ENCODE measurements around the gene BMPER. TPM values are rescaled to one million over a fixed set of nuclear protein-coding genes. Genes with fewer than 3 reads are reported as not detected.

The BMPER gene
- polyA plus RNA-seq, 1 experiment, result 8.8 TPM

DNA sequence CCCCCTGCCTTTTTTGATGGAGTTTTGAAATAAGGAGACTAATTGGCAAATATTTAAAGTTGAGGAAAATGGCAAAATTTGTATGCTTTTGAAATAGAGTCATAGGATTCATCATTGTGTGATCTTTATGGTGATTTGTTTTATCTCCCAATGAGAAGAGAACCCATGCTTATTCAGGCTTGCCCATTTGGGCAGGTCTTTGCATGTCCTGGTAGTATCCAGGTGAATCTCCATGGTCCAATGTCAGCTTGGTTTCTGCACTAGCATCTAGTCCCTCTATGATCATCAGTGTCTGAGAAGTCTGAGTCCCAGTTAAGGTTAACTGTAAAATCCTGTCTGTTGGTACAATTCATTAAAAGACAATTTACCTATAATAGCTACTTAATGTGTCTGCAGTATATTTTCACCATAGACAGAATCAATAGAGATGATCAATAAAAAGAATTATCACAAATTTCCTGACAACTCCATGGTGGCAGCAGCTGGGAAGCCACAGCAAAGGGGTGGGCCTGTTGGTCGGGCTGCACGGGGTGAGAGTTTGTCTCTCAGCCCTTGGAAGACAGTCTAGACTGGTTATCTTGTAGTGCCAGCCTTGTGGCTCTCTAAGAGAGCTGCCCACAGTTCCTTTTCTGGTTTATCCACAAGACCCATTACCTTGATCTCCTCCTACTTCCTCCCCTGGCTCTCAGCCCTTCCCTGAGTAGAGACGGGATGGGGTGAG, 22.2 kb upstream of the BMPER start:
- no peak for DNase-seq (ENCODE audit: low read depth)
- ChIA-PET POLR2A (no interaction called here), CTCF (interaction anchor here (7.6 kb wide), 1 partner anchor 12 kb away, joined by 40 read pairs; no protein-coding TSS in a partner anchor)
- TF ChIP-seq CTCF (IDR thresholded peaks at IDR 0.05; ENCODE audit: insufficient read depth, low read depth, low read length), result no peak
- H3K36me3 ChIP-seq (ENCODE audit: control insufficient read depth, insufficient read depth, low read length), result no peaks in the 10 kb centered on the region
- H3K4me3 ChIP-seq (ENCODE audit: low read depth, low read length), result no peak overlapping the region
- H3K27me3 ChIP-seq (ENCODE audit: control insufficient read depth, insufficient read depth, low read length), result no peaks in the 10 kb centered on the region

- no peaks in the 10 kb centered on the region for H3K36me3 ChIP-seq (ENCODE audit: control insufficient read depth, insufficient read depth, low read length)
- no peak for TF ChIP-seq CTCF (IDR thresholded peaks at IDR 0.05; ENCODE audit: insufficient read depth, low read depth, low read length)
- no peaks in the 10 kb centered on the region for H3K27me3 ChIP-seq (ENCODE audit: control insufficient read depth, insufficient read depth, low read length)
- ChIA-PET POLR2A (no interaction called here), CTCF (interaction anchor here (7.6 kb wide), 1 partner anchor 11 kb away, joined by 40 read pairs; no protein-coding TSS in a partner anchor)
- DNase-seq (ENCODE audit: low read depth), result no peak
- no peak overlapping the region for H3K4me3 ChIP-seq (ENCODE audit: low read depth, low read length)
These were observed 21.7 kb upstream of the BMPER start for GRCh38 chr7:33883671-33883965.

DNA sequence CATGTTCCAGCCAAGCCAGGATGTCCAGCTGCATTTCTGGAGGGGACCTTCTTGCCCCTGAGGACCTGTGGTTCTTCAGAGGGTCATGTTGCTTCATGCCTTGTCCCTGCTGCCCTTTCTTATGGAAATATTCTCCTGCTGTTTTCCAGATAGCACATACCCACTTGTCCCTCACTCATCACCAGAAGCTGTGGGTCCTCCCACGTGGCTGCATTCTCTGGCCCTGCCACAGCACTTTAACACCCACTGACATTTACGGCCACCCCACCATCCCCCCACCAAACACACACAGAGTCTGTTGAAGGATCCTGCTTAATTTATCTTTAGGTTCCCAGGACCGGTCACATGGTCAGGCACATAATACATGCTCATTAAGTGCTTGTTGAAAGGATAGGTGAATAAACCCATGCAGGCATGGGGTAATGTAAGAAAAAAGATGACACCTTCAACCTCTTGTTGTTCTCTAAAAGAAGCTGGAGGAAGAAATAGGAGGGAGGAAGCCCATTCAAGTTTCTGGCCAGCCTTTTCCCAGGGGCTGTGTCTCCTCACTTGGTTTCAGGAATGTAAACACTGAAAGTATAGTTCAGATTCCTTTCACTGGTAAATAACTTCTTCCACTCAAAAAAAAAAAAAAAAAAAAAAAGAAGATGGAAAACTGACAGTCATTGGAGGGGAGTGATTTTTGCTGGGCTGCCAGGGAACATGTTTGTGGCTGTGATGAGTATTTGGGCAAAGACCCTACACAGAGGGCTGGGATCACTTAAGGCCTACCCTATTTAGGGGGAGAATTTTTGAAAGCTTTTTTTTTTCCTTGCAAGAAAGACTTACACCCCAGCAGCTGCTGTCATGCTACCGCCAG, 19.8 kb upstream of the BMPER start:
- H3K27me3 ChIP-seq (ENCODE audit: control insufficient read depth, insufficient read depth, low read length), result no peaks in the 10 kb centered on the region
- ChIA-PET CTCF (interaction anchor here (0.7 to 2.8 kb wide), 3 partner anchors 9 to 475 kb away, joined by 3 to 26 read pairs (median 4); no protein-coding TSS in a partner anchor), POLR2A (no interaction called here)
- H3K36me3 ChIP-seq (ENCODE audit: control insufficient read depth, insufficient read depth, low read length), result no peaks in the 10 kb centered on the region
- DNase-seq (ENCODE audit: low read depth), result no peak
- TF ChIP-seq CTCF (IDR thresholded peaks at IDR 0.05; ENCODE audit: insufficient read depth, low read depth, low read length), result no peak
- no peak overlapping the region for H3K4me3 ChIP-seq (ENCODE audit: low read depth, low read length)

DNA sequence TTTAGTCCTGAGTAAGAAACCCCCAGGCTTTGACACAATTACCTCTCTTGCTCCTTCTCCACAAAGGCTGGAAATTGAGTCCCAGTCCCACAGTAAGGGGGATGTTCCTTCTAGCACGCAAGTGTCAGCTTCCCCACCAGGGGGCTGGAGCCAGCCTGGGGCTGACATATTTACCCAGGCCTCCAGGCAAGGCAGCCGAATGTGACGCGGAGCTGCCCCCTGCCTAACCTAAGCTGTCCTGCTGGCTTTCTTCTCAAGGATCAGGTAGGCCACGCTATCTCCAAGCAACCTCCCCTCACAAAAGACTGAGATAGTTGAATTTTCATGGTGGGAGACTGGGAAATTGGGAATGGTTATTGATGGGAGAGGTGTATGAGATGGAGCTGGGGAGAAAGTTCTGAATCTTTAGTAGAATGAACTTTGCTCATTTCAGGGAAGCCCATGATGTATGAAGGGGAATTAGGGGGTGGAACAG, 19.2 kb upstream of the BMPER start:
- TF ChIP-seq CTCF (IDR thresholded peaks at IDR 0.05; ENCODE audit: insufficient read depth, low read depth, low read length), result peak; percentile 34
- ChIA-PET POLR2A (no interaction called here), CTCF (interaction anchor here (2.8 kb wide), 1 partner anchor 9 kb away, joined by 26 read pairs; no protein-coding TSS in a partner anchor)
- H3K36me3 ChIP-seq (ENCODE audit: control insufficient read depth, insufficient read depth, low read length), result no peaks in the 10 kb centered on the region
- no peak overlapping the region for H3K4me3 ChIP-seq (ENCODE audit: low read depth, low read length)
- H3K27me3 ChIP-seq (ENCODE audit: control insufficient read depth, insufficient read depth, low read length), result no peaks in the 10 kb centered on the region
- no peak for DNase-seq (ENCODE audit: low read depth)
